Neural cell (in vitro differentiated cells): Measurements from ENCODE around the gene SMG6. TPM values are rescaled to one million over a fixed set of nuclear protein-coding genes. Genes with fewer than 3 reads are reported as not detected.

Experiments
- H2AFZ ChIP-seq: fragments of 200-600, 300-800 bp; sonication (generic), shearing (Covaris generic); 2 replicates; pipeline ENCODE4 v1.6.0; 2014; ENCODE audit warnings: low read depth, mild to moderate bottlenecking, antibody characterized with exemption, low read length, moderate library complexity
- H3F3A ChIP-seq: fragments of 200-600 bp; shearing (Covaris generic); 2 replicates; pipeline ENCODE4 v1.6.1; 2016; ENCODE audit warnings: mild to moderate bottlenecking, moderate library complexity, mixed read lengths, antibody characterized with exemption, low read length; ENCODE audit not compliant: insufficient read depth, poor library complexity, severe bottlenecking
- H3K27ac ChIP-seq: fragments of 200-600, 300-800 bp; sonication (generic), shearing (Covaris generic); 2 replicates; pipeline ENCODE4 v1.5.1; 2014; ENCODE audit warnings: mild to moderate bottlenecking, low read length, moderate library complexity
- H3K27me3 ChIP-seq: fragments of 300-800, 200-600 bp; sonication (generic), shearing (Covaris generic); 2 replicates; pipeline ENCODE4 v1.6.0; 2014; ENCODE audit warnings: mild to moderate bottlenecking, low read depth, low read length, moderate library complexity; ENCODE audit not compliant: insufficient read depth
- H3K36me3 ChIP-seq: fragments of 300-800, 200-600 bp; sonication (generic), shearing (Covaris generic); 2 replicates; pipeline ENCODE4 v1.5.1; 2014; ENCODE audit warnings: mild to moderate bottlenecking, antibody characterized with exemption, low read length, moderate library complexity; ENCODE audit not compliant: insufficient read depth
- H3K4me2 ChIP-seq: fragments of 300-800, 200-600 bp; sonication (generic), shearing (Covaris generic); 2 replicates; pipeline ENCODE4 v1.6.0; 2014; ENCODE audit warnings: mild to moderate bottlenecking, low read length
- H3K4me3 ChIP-seq: fragments of 300-800, 200-600 bp; sonication (generic), shearing (Covaris generic); 2 replicates; pipeline ENCODE4 v1.5.1; 2014; ENCODE audit warnings: mild to moderate bottlenecking, low read length, moderate library complexity
- H3K79me2 ChIP-seq: fragments of 200-600 bp; shearing (Covaris generic); replicated peaks from 2 replicates; pipeline ENCODE4 v1.6.0; 2014; ENCODE audit warnings: mild to moderate bottlenecking, low read length, moderate library complexity; ENCODE audit not compliant: insufficient read depth
- H3K9ac ChIP-seq: fragments of 300-800, 200-600 bp; sonication (generic), shearing (Covaris generic); 2 replicates; pipeline ENCODE4 v1.6.1; 2016; ENCODE audit warnings: mild to moderate bottlenecking, low read length, mixed read lengths
- H3K9me2 ChIP-seq: fragments of 200-600 bp; shearing (Covaris generic); 2 replicates; pipeline ENCODE4 v1.6.1; 2016; ENCODE audit warnings: mild to moderate bottlenecking, low read length, mixed read lengths; ENCODE audit not compliant: insufficient read depth
- H3K9me3 ChIP-seq: fragments of 200-600, 300-800 bp; sonication (generic), shearing (Covaris generic); 2 replicates; pipeline ENCODE4 v1.6.1; 2016; ENCODE audit warnings: mild to moderate bottlenecking, mixed run types, low read length, moderate library complexity, mixed read lengths
- H4K20me1 ChIP-seq: fragments of 200-600 bp; shearing (Covaris generic); 2 replicates; pipeline ENCODE4 v1.6.1; 2016; ENCODE audit warnings: mild to moderate bottlenecking, mixed run types; ENCODE audit not compliant: insufficient read depth
- EP300 ChIP-seq: fragments of 450-650 bp; conservative IDR thresholded peaks from 2 replicates; pipeline ENCODE4 v1.6.1; 2014; ENCODE audit warnings: antibody characterized with exemption, mild to moderate bottlenecking, moderate library complexity; ENCODE audit not compliant: poor library complexity, severe bottlenecking
- EZH2 ChIP-seq: fragments of 200-600, 300-800 bp; shearing (Covaris generic), sonication (generic); IDR thresholded peaks from 2 replicates; pipeline ENCODE4 v1.6.1; 2014; ENCODE audit warnings: antibody characterized with exemption, low read length, borderline replicate concordance, mild to moderate bottlenecking; ENCODE audit not compliant: insufficient read depth, poor library complexity, severe bottlenecking
- MXI1 ChIP-seq: fragments of 450-650 bp; conservative IDR thresholded peaks from 2 replicates; pipeline ENCODE4 v1.6.1; 2014; ENCODE audit warnings: antibody characterized with exemption, mild to moderate bottlenecking; ENCODE audit not compliant: poor library complexity, severe bottlenecking
- POLR2AphosphoS5 ChIP-seq: IDR thresholded peaks from 2 replicates; pipeline ENCODE4 v1.6.1; 2012
- RAD21 ChIP-seq: fragments of 450-650 bp; conservative IDR thresholded peaks from 2 replicates; pipeline ENCODE4 v1.6.1; 2014; ENCODE audit warnings: antibody characterized with exemption, mild to moderate bottlenecking, moderate library complexity
- REST ChIP-seq: IDR thresholded peaks from 2 replicates; pipeline ENCODE4 v1.6.1; 2012; ENCODE audit warnings: borderline replicate concordance
- SMC3 ChIP-seq: fragments of 450-650 bp; conservative IDR thresholded peaks from 2 replicates; pipeline ENCODE4 v1.6.1; 2014; ENCODE audit warnings: antibody characterized with exemption, mild to moderate bottlenecking, moderate library complexity; ENCODE audit not compliant: poor library complexity
- TAF1 ChIP-seq: IDR thresholded peaks from 2 replicates; pipeline ENCODE4 v1.6.1; 2012; ENCODE audit warnings: low read depth
- polyA plus RNA-seq: library from polyadenylated mRNA; depleted of rRNA; stranded (reverse); fragments of >200 nt; gene quantifications from 2 replicates; pipeline ENCODE4 v1.2.3, GENCODE V29; 2014
- TF ChIP-seq, protein P1 (sequence below): fragments of 450-650 bp; IDR thresholded peaks from 2 replicates; pipeline ENCODE4 v1.5.1; 2014; ENCODE audit warnings: antibody characterized with exemption, mild to moderate bottlenecking, moderate library complexity; ENCODE audit not compliant: poor library complexity, severe bottlenecking

SMG6 gene
- polyA plus RNA-seq, 1 donor from 2014 or later = 13.9 TPM

- Histone ChIP-seq H3K9me2 (no peaks in the 10 kb centered on the region), H3K4me3 (no peak overlapping the region), H3K36me3 (no peaks in the 10 kb centered on the region), H3F3A (no peaks in the 10 kb centered on the region), H3K27ac (no peak overlapping the region), H3K4me2 (no peak overlapping the region), H3K9ac (no peak overlapping the region), H3K9me3 (no peaks in the 10 kb centered on the region), H3K79me2 (no peaks in the 10 kb centered on the region), H3K27me3 (no peaks in the 10 kb centered on the region), H4K20me1 (no peaks in the 10 kb centered on the region), H2AFZ (no peak overlapping the region)
- no peak for TF ChIP-seq MXI1
- no peak for TF ChIP-seq SMC3
- TF ChIP-seq POLR2AphosphoS5 = no peak
- no peak for TF ChIP-seq RAD21
- no peak for TF ChIP-seq EZH2
- TF ChIP-seq, protein P1, sequence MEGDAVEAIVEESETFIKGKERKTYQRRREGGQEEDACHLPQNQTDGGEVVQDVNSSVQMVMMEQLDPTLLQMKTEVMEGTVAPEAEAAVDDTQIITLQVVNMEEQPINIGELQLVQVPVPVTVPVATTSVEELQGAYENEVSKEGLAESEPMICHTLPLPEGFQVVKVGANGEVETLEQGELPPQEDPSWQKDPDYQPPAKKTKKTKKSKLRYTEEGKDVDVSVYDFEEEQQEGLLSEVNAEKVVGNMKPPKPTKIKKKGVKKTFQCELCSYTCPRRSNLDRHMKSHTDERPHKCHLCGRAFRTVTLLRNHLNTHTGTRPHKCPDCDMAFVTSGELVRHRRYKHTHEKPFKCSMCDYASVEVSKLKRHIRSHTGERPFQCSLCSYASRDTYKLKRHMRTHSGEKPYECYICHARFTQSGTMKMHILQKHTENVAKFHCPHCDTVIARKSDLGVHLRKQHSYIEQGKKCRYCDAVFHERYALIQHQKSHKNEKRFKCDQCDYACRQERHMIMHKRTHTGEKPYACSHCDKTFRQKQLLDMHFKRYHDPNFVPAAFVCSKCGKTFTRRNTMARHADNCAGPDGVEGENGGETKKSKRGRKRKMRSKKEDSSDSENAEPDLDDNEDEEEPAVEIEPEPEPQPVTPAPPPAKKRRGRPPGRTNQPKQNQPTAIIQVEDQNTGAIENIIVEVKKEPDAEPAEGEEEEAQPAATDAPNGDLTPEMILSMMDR = no peak
- TF ChIP-seq TAF1 = no peak
- TF ChIP-seq EP300 = no peak
- no peak for TF ChIP-seq REST
Observed at GRCh38 chr17:2150806-2151205, 152.8 kb downstream of the SMG6 start.

DNA sequence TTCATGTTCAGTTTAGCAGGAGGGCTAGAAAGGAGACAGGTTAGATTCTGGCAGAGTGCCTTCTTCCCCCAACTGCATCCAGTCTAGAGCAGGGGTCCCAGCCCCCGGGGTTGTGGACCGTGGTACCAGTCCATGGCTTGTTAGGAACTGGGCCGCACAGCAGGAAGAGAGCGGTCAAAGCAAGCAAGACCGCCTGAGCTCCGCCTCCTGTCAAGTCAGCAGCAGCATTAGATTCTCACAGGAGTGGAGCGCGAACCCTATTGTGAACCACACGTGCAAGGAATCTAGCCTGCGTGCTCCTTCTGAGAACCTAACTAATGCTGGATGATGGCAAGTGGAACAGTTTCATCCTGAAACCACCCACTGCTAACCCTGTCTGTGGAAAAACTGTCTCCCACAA is 153.7 kb downstream of the SMG6 start:
- Histone ChIP-seq H3K27ac (no peak overlapping the region), H3K36me3 (no peaks in the 10 kb centered on the region), H4K20me1 (no peaks in the 10 kb centered on the region), H3K4me2 (no peak overlapping the region), H3K27me3 (no peaks in the 10 kb centered on the region), H3K9me2 (no peaks in the 10 kb centered on the region), H3K79me2 (no peaks in the 10 kb centered on the region), H3K9me3 (no peaks in the 10 kb centered on the region), H3K4me3 (no peak overlapping the region), H2AFZ (no peak overlapping the region), H3K9ac (no peak overlapping the region), H3F3A (no peaks in the 10 kb centered on the region)
- TF ChIP-seq SMC3 = no peak
- TF ChIP-seq MXI1 = no peak
- no peak for TF ChIP-seq POLR2AphosphoS5
- TF ChIP-seq RAD21 = no peak
- no peak for TF ChIP-seq EZH2
- TF ChIP-seq EP300 = no peak
- TF ChIP-seq TAF1 = no peak
- TF ChIP-seq REST = no peak
- TF ChIP-seq, protein P1 = no peak
